ENCODE results near the gene MRPL40.

Gene MRPL40

DNA sequence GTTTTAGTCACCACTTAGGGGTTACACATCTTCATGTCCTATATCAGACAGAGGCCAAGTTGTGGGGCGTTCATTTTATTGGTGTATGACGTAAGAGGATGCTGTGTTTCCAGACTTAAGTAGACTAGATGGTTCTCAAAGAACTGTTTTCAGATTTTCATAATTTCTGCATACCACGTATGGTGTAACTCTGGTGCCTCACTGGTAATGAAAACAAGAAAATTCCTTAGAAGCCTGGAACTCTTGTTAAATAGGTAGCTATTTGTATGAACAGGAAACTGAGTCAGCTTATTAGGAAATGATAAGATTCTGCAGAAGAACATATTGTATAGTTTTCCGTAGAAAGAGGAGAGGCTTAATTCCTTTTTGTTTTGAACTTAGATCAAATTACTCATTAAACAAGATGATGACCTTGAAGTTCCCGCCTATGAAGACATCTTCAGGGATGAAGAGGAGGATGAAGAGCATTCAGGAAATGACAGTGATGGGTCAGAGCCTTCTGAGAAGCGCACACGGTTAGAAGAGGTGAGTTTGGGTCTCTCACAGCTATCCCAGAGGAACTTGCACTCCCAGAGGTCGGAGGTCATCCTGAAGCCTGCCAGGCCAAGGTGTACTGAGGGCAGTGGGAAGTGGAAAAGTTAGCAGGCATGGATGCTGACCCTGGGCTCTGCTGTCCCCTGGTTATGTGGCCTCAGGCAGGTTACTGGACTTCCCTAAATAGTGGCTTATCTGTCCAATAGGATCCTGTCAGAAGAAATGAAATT, 51.3 kb downstream of the MRPL40 start:
- no peak for DNase-seq

All from stimulated activated CD4-positive, alpha-beta T cell treated with anti-CD3 and anti-CD28 coated beads, Interleukin-4, amount 100 ng/mL, for 24 hours (primary cell).